SJSA1 (cell line): ENCODE results near the gene PTRH1. TPM values are rescaled to one million over a fixed set of nuclear protein-coding genes. Genes with fewer than 3 reads are reported as not detected.

Experiments used
- DNase-seq, 2 experiments: peaks; one replicate each; pipeline ENCODE4 v3.0.0-alpha.2; 2015 to 2020; ENCODE audit warnings: low spot score in 2 of 2, low read depth in 1 of 2
- H3K27ac ChIP-seq: fragments of 250-450 bp; sonication (Bioruptor Pico); 2 replicates; pipeline ENCODE4 v1.5.1; 2020; ENCODE audit warnings: mild to moderate bottlenecking, moderate library complexity
- H3K27me3 ChIP-seq: fragments of 250-450 bp; sonication (Bioruptor Pico); replicated peaks from 2 replicates; pipeline ENCODE4 v1.5.1; 2020; ENCODE audit warnings: mild to moderate bottlenecking, moderate library complexity
- H3K36me3 ChIP-seq: fragments of 250-450 bp; sonication (Bioruptor Pico); 2 replicates; pipeline ENCODE4 v1.5.1; 2020; ENCODE audit warnings: mild to moderate bottlenecking
- H3K4me1 ChIP-seq: fragments of 250-450 bp; sonication (Bioruptor Pico); replicated peaks from 2 replicates; pipeline ENCODE4 v1.6.1; 2021; ENCODE audit warnings: mild to moderate bottlenecking
- H3K4me3 ChIP-seq: fragments of 250-450 bp; sonication (Bioruptor Pico); 2 replicates; pipeline ENCODE4 v1.5.1; 2020; ENCODE audit warnings: mild to moderate bottlenecking
- H3K9me3 ChIP-seq: fragments of 250-450 bp; sonication (Bioruptor Pico); replicated peaks from 2 replicates; pipeline ENCODE4 v1.5.1; 2020; ENCODE audit warnings: mild to moderate bottlenecking
- total RNA-seq: library from RNA; depleted of rRNA; stranded (reverse); fragments of >200 nt; shearing (Covaris generic); gene quantifications from 2 replicates; pipeline ENCODE4 v1.2.3, GENCODE V29; 2014; rRNA removed

Gene PTRH1
- total RNA-seq, 1 experiment from 2014 or later = 17.5 TPM

GRCh38 chr9:127664678-127665507, 50.6 kb downstream of the PTRH1 start:
- Histone ChIP-seq H3K4me1 (peaks cover 22% of the 10 kb centered on the region), H3K36me3 (peaks cover 51% of the 10 kb centered on the region), H3K27ac (peak overlapping the region; percentile 14; the same call in 1 of the 2 replicates), H3K4me3 (no peak overlapping the region), H3K27me3 (no peaks in the 10 kb centered on the region), H3K9me3 (no peaks in the 10 kb centered on the region)
- DNase-seq = peak; percentile 47 to 64

- no peak overlapping the region for H3K4me3 ChIP-seq
- H3K9me3 ChIP-seq = no peaks in the 10 kb centered on the region
- no peaks in the 10 kb centered on the region for H3K27me3 ChIP-seq
- H3K4me1 ChIP-seq = peaks cover 22% of the 10 kb centered on the region
- no peak for DNase-seq
- H3K36me3 ChIP-seq = peaks cover 47% of the 10 kb centered on the region
- no peak overlapping the region; the same call in 1 of the 2 replicates for H3K27ac ChIP-seq
Measured at GRCh38 chr9:127664324-127664677, 51.2 kb downstream of the PTRH1 start.

Other genes with a start within 250 kb of the PTRH1 start
- 18.4 and 72.6 TPM in 2 replicates for gene STXBP1, start 103.4 kb downstream of the PTRH1 start, total RNA-seq
- gene CFAP157, start 8.7 kb downstream of the PTRH1 start, total RNA-seq = 0.11 TPM in 1 of 2 replicates, not detected in the other
- gene TTC16, start 416 bp upstream of the PTRH1 start, total RNA-seq = not detected in 2 replicates
- 5.3 and 11.4 TPM in 2 replicates for gene TOR2A, start 19.6 kb upstream of the PTRH1 start, total RNA-seq
- not detected in 2 replicates for gene SH2D3C, start 63.0 kb upstream of the PTRH1 start, total RNA-seq
- gene CDK9, start 70.4 kb upstream of the PTRH1 start, total RNA-seq = 16.8 and 21.4 TPM in 2 replicates
- 49.0 and 70.0 TPM in 2 replicates for gene FPGS, start 87.2 kb upstream of the PTRH1 start, total RNA-seq
- gene ENG, start 139.0 kb upstream of the PTRH1 start, total RNA-seq = 6.8 and 8.7 TPM in 2 replicates
- 32.6 and 32.7 TPM in 2 replicates for gene AK1, start 162.0 kb upstream of the PTRH1 start, total RNA-seq
- gene ST6GALNAC6, start 183.9 kb upstream of the PTRH1 start, total RNA-seq = 37.0 and 42.9 TPM in 2 replicates
- gene ST6GALNAC4, start 201.4 kb upstream of the PTRH1 start, total RNA-seq = 26.5 and 43.5 TPM in 2 replicates
- 1.6 and 18.4 TPM in 2 replicates for gene PIP5KL1, start 215.1 kb upstream of the PTRH1 start, total RNA-seq
- 20.4 and 24.5 TPM in 2 replicates for gene DPM2, start 222.2 kb upstream of the PTRH1 start, total RNA-seq